Measurements from ENCODE around the gene ZC3H7B. TPM values are rescaled to one million over a fixed set of nuclear protein-coding genes. Genes with fewer than 3 reads are reported as not detected.

The ZC3H7B gene
- total RNA-seq, 1 donor from 2014 or later, result 25.8 TPM

DNA sequence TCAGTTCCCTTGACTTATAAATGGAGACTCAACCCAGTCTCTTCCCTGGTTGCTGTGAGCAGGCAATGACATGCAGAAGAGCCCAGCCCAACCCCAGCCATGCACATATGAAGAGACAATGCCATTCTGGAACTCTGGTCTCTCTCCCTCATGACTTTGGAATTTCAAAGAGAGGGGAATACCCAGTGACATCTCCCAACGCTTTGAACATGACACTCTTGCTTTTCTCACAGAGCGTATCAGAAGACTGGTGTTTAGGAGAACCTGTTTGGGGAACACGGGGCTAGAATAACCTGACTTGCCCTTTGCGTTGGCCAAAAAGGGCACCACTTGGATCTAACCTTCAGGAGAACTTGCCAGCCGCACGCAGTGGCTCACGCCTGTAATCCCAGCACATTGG lies 28.2 kb upstream of the ZC3H7B start:
- H3K27ac Mint-ChIP-seq, result no peak overlapping the region
- no peaks in the 10 kb centered on the region for H3K27me3 Mint-ChIP-seq (ENCODE audit: insufficient read depth, low read depth)
- H3K9ac ChIP-seq, result no peak overlapping the region
- H3F3A ChIP-seq (ENCODE audit: low read depth), result peaks cover under 1% of the 10 kb centered on the region
- H3K36me3 Mint-ChIP-seq, result peaks cover 34% of the 10 kb centered on the region
- H3K79me2 ChIP-seq (ENCODE audit: low read depth), result peaks cover 1% of the 10 kb centered on the region
- DNase-seq (ENCODE audit: low spot score), result no peak
- H3K4me3 ChIP-seq, result no peak overlapping the region
- H3K27me3 ChIP-seq, result no peaks in the 10 kb centered on the region
- no peaks in the 10 kb centered on the region for H3K4me1 ChIP-seq
- no peak overlapping the region for H3K4me2 ChIP-seq
- no peaks in the 10 kb centered on the region for H3K9me3 ChIP-seq (ENCODE audit: low read depth)
- H3K4me1 Mint-ChIP-seq, result no peaks in the 10 kb centered on the region
- no peak overlapping the region for H3K4me3 Mint-ChIP-seq
- no peak overlapping the region for H3K27ac ChIP-seq
- H2AFZ ChIP-seq (replicated peaks), result no peak overlapping the region
- no peaks in the 10 kb centered on the region for H3K9me3 Mint-ChIP-seq
- peaks cover 7% of the 10 kb centered on the region for H4K20me1 ChIP-seq (ENCODE audit: low read depth)
- TF ChIP-seq EZH2phosphoT487 (IDR thresholded peaks at IDR 0.05) (no peak), EZH2 (IDR thresholded peaks at IDR 0.05) (no peak), CTCF (IDR thresholded peaks at IDR 0.05) (no peak)
- peaks cover under 1% of the 10 kb centered on the region for H3K36me3 ChIP-seq

DNA sequence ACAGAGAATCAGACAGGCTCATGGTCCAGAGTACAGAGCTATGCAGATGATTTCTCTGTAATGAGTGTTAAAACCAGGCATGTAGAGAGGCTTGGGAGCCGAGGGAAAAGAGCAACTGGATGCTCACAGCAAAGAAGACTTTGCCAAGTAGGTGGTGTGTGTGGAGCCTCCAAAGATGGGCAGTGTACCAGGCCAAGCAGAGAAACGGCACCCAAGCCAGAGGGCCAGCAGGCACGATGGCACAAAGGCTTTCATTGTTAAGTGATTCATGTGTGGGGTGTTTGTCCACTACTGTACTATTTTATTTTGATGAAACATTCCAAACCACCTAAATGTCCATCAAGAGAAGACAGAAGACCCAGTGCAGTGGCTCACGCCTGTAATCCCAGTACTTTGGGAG lies 26.5 kb upstream of the ZC3H7B start:
- peaks cover 5% of the 10 kb centered on the region for H3F3A ChIP-seq (ENCODE audit: low read depth)
- H3K36me3 Mint-ChIP-seq, result peaks cover 31% of the 10 kb centered on the region
- no peaks in the 10 kb centered on the region for H3K4me1 ChIP-seq
- no peak overlapping the region for H3K4me2 ChIP-seq
- H3K9me3 ChIP-seq (ENCODE audit: low read depth), result no peaks in the 10 kb centered on the region
- TF ChIP-seq CTCF (IDR thresholded peaks at IDR 0.05) (no peak), EZH2phosphoT487 (IDR thresholded peaks at IDR 0.05) (no peak), EZH2 (IDR thresholded peaks at IDR 0.05) (no peak)
- no peak overlapping the region for H3K27ac Mint-ChIP-seq
- H3K27me3 Mint-ChIP-seq (ENCODE audit: insufficient read depth, low read depth), result no peaks in the 10 kb centered on the region
- H2AFZ ChIP-seq (replicated peaks), result no peak overlapping the region
- H3K9ac ChIP-seq, result no peak overlapping the region
- no peaks in the 10 kb centered on the region for H4K20me1 ChIP-seq (ENCODE audit: low read depth)
- no peak overlapping the region for H3K27ac ChIP-seq
- peaks cover 6% of the 10 kb centered on the region for H3K36me3 ChIP-seq
- H3K4me3 ChIP-seq, result no peak overlapping the region
- H3K4me3 Mint-ChIP-seq, result no peak overlapping the region
- peaks cover 5% of the 10 kb centered on the region for H3K79me2 ChIP-seq (ENCODE audit: low read depth)
- no peaks in the 10 kb centered on the region for H3K9me3 Mint-ChIP-seq
- no peaks in the 10 kb centered on the region for H3K27me3 ChIP-seq
- H3K4me1 Mint-ChIP-seq, result no peaks in the 10 kb centered on the region
- DNase-seq (ENCODE audit: low spot score), result no peak

GRCh38 chr22:41280065-41280464 lies 21.3 kb upstream of the ZC3H7B start:
- DNase-seq (ENCODE audit: low spot score), result no peak

More at GRCh38 chr22:41280065-41280464, 21.3 kb upstream of the ZC3H7B start:
- TF ChIP-seq CTCF (IDR thresholded peaks at IDR 0.05) (no peak), EZH2 (IDR thresholded peaks at IDR 0.05) (no peak), EZH2phosphoT487 (IDR thresholded peaks at IDR 0.05) (no peak)
- Histone ChIP-seq H3K36me3 (peaks cover 11% of the 10 kb centered on the region), H3F3A (ENCODE audit: low read depth) (peaks cover 5% of the 10 kb centered on the region), H3K9me3 (ENCODE audit: low read depth) (no peaks in the 10 kb centered on the region), H3K79me2 (ENCODE audit: low read depth) (peaks cover 55% of the 10 kb centered on the region), H3K9ac (no peak overlapping the region), H3K4me3 (no peak overlapping the region), H2AFZ (replicated peaks) (no peak overlapping the region), H3K4me1 (no peaks in the 10 kb centered on the region), H4K20me1 (ENCODE audit: low read depth) (peaks cover 20% of the 10 kb centered on the region), H3K27ac (no peak overlapping the region), H3K27me3 (no peaks in the 10 kb centered on the region), H3K4me2 (no peak overlapping the region)
- H3K27ac Mint-ChIP-seq, result no peak overlapping the region
- H3K27me3 Mint-ChIP-seq (ENCODE audit: insufficient read depth, low read depth), result no peaks in the 10 kb centered on the region
- H3K4me3 Mint-ChIP-seq, result no peak overlapping the region
- peaks cover 26% of the 10 kb centered on the region for H3K36me3 Mint-ChIP-seq
- peaks cover 5% of the 10 kb centered on the region for H3K4me1 Mint-ChIP-seq
- H3K9me3 Mint-ChIP-seq, result no peaks in the 10 kb centered on the region

Data from neural progenitor cell (in vitro differentiated cells).